ENCODE results near the gene STING1. TPM values are rescaled to one million over a fixed set of nuclear protein-coding genes. Genes with fewer than 3 reads are reported as not detected.
"Not testable (repeated sequence)": the region's sequence is repeated elsewhere in the genome, so short reads cannot be mapped to it uniquely, and the experiment has no call there.

The STING1 gene
- total and polyA plus RNA-seq, 2 donors (not counting 1 experiment from before 2014, with no cell fraction given): 1.1 to 2.8 TPM

- ATAC-seq (ENCODE audit: low read depth); H3K4me3 ChIP-seq (ENCODE audit: control extremely low read depth in 1 of 5, extremely low read depth in 1 of 5, insufficient read depth in 1 of 5, low read depth in 2 of 5, low read length in 4 of 5); intact Hi-C loops (cut with micrococcal nuclease); H3K4me2 ChIP-seq (replicated peaks; ENCODE audit: low read depth, low read length, poor library complexity, severe bottlenecking); H4K20me1 ChIP-seq (ENCODE audit: control insufficient read depth, insufficient read depth, low read length, poor library complexity, severe bottlenecking); H3K4me3 Mint-ChIP-seq; DNase-seq; H3K27me3 ChIP-seq (replicated peaks in 1 of 4; ENCODE audit: control extremely low read depth in 1 of 4, control insufficient read depth in 3 of 4, insufficient read depth in 4 of 4, low read length in 3 of 4); H3K9ac ChIP-seq (ENCODE audit: low read length); H3K79me2 ChIP-seq (ENCODE audit: control insufficient read depth, insufficient read depth, low read length); H3K9me3 ChIP-seq (ENCODE audit: control extremely low read depth in 1 of 3, control insufficient read depth in 2 of 3, insufficient read depth in 1 of 3, low read length in 2 of 3); H3K27me3 Mint-ChIP-seq; H3K9me3 Mint-ChIP-seq (ENCODE audit: insufficient read depth); POLR2A ChIA-PET; H3K27ac ChIP-seq (ENCODE audit: low read length in 2 of 2); H3K36me3 ChIP-seq (replicated peaks in 1 of 2; ENCODE audit: control extremely low read depth in 1 of 2, control insufficient read depth in 1 of 2, extremely low read depth in 1 of 2, insufficient read depth in 2 of 2, low read length in 1 of 2): not testable (repeated sequence)
- peaks cover 11 to 12% of the 10 kb centered on the region in 2 donors for H3K4me1 ChIP-seq (ENCODE audit: control insufficient read depth in 2 of 2, insufficient read depth in 2 of 2, low read length in 2 of 2)
- Mint-ChIP-seq H3K4me1 (peaks cover 16% of the 10 kb centered on the region), H3K27ac (peak overlapping the region; percentile 13)
- CTCF ChIA-PET: interaction anchor here (1.0 to 2.1 kb wide), 2 partner anchors 10 to 250 kb away, joined by 3 to 5 read pairs; no protein-coding TSS in a partner anchor
- peak overlapping the region; percentile 81 for H2AFZ ChIP-seq (ENCODE audit: insufficient read depth, low read depth, low read length, poor library complexity, severe bottlenecking)
- 98% methylated on average over 16 of the region's 17 CpGs for WGBS (ENCODE audit: insufficient coverage)
Measured at GRCh38 chr5:139440416-139440815, 42.1 kb downstream of the STING1 start.

- Histone ChIP-seq H4K20me1 (ENCODE audit: control insufficient read depth, insufficient read depth, low read length, poor library complexity, severe bottlenecking) (peaks cover 4% of the 10 kb centered on the region), H3K4me3 (ENCODE audit: control extremely low read depth in 1 of 5, extremely low read depth in 1 of 5, insufficient read depth in 1 of 5, low read depth in 2 of 5, low read length in 4 of 5) (peak within 1 kb of the TSS; percentile 53 to 97 (median 91)), H3K36me3 (replicated peaks in 1 of 2; ENCODE audit: control extremely low read depth in 1 of 2, control insufficient read depth in 1 of 2, extremely low read depth in 1 of 2, insufficient read depth in 2 of 2, low read length in 1 of 2) (no peaks in the 10 kb centered on the region), H2AFZ (ENCODE audit: insufficient read depth, low read depth, low read length, poor library complexity, severe bottlenecking) (peak within 1 kb of the TSS; percentile 81), H3K4me1 (ENCODE audit: control insufficient read depth in 2 of 2, insufficient read depth in 2 of 2, low read length in 2 of 2) (peaks cover 11 to 12% of the 10 kb centered on the region in 2 donors), H3K27ac (ENCODE audit: low read length in 2 of 2) (peak within 1 kb of the TSS; percentile 98 to 100), H3K4me2 (replicated peaks; ENCODE audit: low read depth, low read length, poor library complexity, severe bottlenecking) (peak within 1 kb of the TSS; percentile 90), H3K79me2 (ENCODE audit: control insufficient read depth, insufficient read depth, low read length) (peaks cover 8% of the 10 kb centered on the region), H3K27me3 (replicated peaks in 1 of 4; ENCODE audit: control extremely low read depth in 1 of 4, control insufficient read depth in 3 of 4, insufficient read depth in 4 of 4, low read length in 3 of 4) (no peaks in the 10 kb centered on the region), H3K9me3 (ENCODE audit: control extremely low read depth in 1 of 3, control insufficient read depth in 2 of 3, insufficient read depth in 1 of 3, low read length in 2 of 3) (no peaks in the 10 kb centered on the region), H3K9ac (ENCODE audit: low read length) (peak within 1 kb of the TSS; percentile 100)
- ChIA-PET CTCF (interaction anchor here (0.6 to 2.1 kb wide), 12 partner anchors 9 to 348 kb away, joined by 3 to 6 read pairs (median 3); partner anchors contain the start of genes PAIP2 and SPATA24), POLR2A (interaction anchor here (0.6 to 1.4 kb wide), 11 partner anchors 11 to 308 kb away, joined by 3 to 10 read pairs (median 3); partner anchors contain the start of genes CXXC5, MATR3, PAIP2 and SPATA24)
- Mint-ChIP-seq H3K27ac (peak within 1 kb of the TSS; percentile 99), H3K9me3 (ENCODE audit: insufficient read depth) (no peaks in the 10 kb centered on the region), H3K4me1 (peaks cover 16% of the 10 kb centered on the region), H3K4me3 (peak within 1 kb of the TSS; percentile 97), H3K27me3 (peaks cover 3% of the 10 kb centered on the region)
- DNase-seq (peak; percentile 93), ATAC-seq (ENCODE audit: low read depth) (peak; percentile 94)
- WGBS (ENCODE audit: insufficient coverage): 4% methylated on average over 49 of the region's 49 CpGs
- intact Hi-C loops (cut with micrococcal nuclease): loop anchor here (1.0 to 5.0 kb wide), 7 partner anchors 16 to 1226 kb away; partner anchors contain the start of genes CDC23, MATR3, SPATA24 and UBE2D2
- TF ChIP-seq CTCF (IDR thresholded peaks at IDR 0.05) (no peak), EZH2 (IDR thresholded peaks at IDR 0.05; ENCODE audit: borderline replicate concordance, insufficient read depth, low read depth, low read length, poor library complexity, severe bottlenecking) (no peak)
Measured at GRCh38 chr5:139439013-139439903, 43.3 kb downstream of the STING1 start, which contains the start of gene DNAJC18. TSS of gene DNAJC18 (minus strand) at chr5:139439525. CDS start at chr5:139439445, 80 bp downstream.

Data from B cell (primary cell).